Measurements from ENCODE around the gene PARG.
"Not testable (repeated sequence)": the region's sequence is repeated elsewhere in the genome, so short reads cannot be mapped to it uniquely, and the experiment has no call there.

The PARG gene

DNA sequence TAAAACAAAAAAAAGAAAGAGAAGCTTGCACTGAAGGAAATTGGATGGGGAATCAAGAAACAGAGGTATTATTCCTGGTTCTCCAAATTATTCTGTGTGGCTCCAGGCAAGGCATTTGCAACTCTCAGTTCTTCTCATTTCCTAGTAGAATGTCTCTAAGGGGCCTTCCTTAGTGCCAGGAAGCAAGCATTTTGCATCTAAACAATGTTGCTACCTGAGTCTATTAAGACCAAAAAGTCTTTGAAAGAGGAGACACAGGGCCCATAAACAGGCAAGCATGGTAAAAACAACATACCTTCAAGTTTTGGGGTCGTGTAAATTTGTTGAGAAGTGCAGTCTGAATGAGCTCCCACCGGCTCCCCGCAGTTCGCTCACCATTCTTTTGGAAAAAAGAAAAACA, 19.8 kb downstream of the PARG start:
- H2BK120ac ChIP-seq (ENCODE audit: insufficient read depth, low read length, poor library complexity); H3K79me2 ChIP-seq (ENCODE audit: control insufficient read depth, insufficient read depth, low read length, poor library complexity); H3K27ac ChIP-seq (ENCODE audit: low read depth, low read length); H3K4me1 ChIP-seq (ENCODE audit: control insufficient read depth in 1 of 2, insufficient read depth in 2 of 2, low read length in 2 of 2); H3K4ac ChIP-seq (ENCODE audit: low read depth, low read length); H4K91ac ChIP-seq (ENCODE audit: low read depth, low read length); DNase-seq; H3K9ac ChIP-seq (ENCODE audit: low read length); H2BK5ac ChIP-seq (ENCODE audit: low read depth, low read length, poor library complexity); H3K79me1 ChIP-seq (ENCODE audit: low read length); H3K36me3 ChIP-seq (ENCODE audit: control insufficient read depth in 1 of 2, insufficient read depth in 2 of 2, low read length in 2 of 2); H4K12ac ChIP-seq (ENCODE audit: low read depth, low read length); H4K8ac ChIP-seq (ENCODE audit: low read depth, low read length); H3K9me3 ChIP-seq (ENCODE audit: insufficient read depth, low read depth, low read length); H3K27me3 ChIP-seq (ENCODE audit: insufficient read depth, low read length); H2AFZ ChIP-seq (ENCODE audit: insufficient read depth, low read length, poor library complexity); H3K4me3 ChIP-seq (ENCODE audit: low read depth, low read length); H3K4me2 ChIP-seq (ENCODE audit: low read length); H2AK5ac ChIP-seq (ENCODE audit: low read length); H3K18ac ChIP-seq (ENCODE audit: low read length); H3K23ac ChIP-seq (ENCODE audit: low read length); H3K14ac ChIP-seq (ENCODE audit: low read length); H2BK12ac ChIP-seq (ENCODE audit: low read length): not testable (repeated sequence)
- no CpG with 5 or more reads among the region's 4 CpGs for WGBS (ENCODE audit: extremely low coverage, insufficient coverage, insufficient read length)

- H4K12ac ChIP-seq (ENCODE audit: low read depth, low read length); H3K79me2 ChIP-seq (ENCODE audit: control insufficient read depth, insufficient read depth, low read length, poor library complexity); H3K4ac ChIP-seq (ENCODE audit: low read depth, low read length); H4K8ac ChIP-seq (ENCODE audit: low read depth, low read length); H2AFZ ChIP-seq (ENCODE audit: insufficient read depth, low read length, poor library complexity); H2BK5ac ChIP-seq (ENCODE audit: low read depth, low read length, poor library complexity); H3K4me3 ChIP-seq (ENCODE audit: low read depth, low read length); H3K79me1 ChIP-seq (ENCODE audit: low read length); H3K23ac ChIP-seq (ENCODE audit: low read length); H3K27me3 ChIP-seq (ENCODE audit: insufficient read depth, low read length); H3K27ac ChIP-seq (ENCODE audit: low read depth, low read length); H2BK12ac ChIP-seq (ENCODE audit: low read length); H3K36me3 ChIP-seq (ENCODE audit: control insufficient read depth in 1 of 2, insufficient read depth in 2 of 2, low read length in 2 of 2); H3K9me3 ChIP-seq (ENCODE audit: insufficient read depth, low read depth, low read length); H3K9ac ChIP-seq (ENCODE audit: low read length); H2BK120ac ChIP-seq (ENCODE audit: insufficient read depth, low read length, poor library complexity); DNase-seq; H3K14ac ChIP-seq (ENCODE audit: low read length); H3K18ac ChIP-seq (ENCODE audit: low read length); H3K4me2 ChIP-seq (ENCODE audit: low read length); H3K4me1 ChIP-seq (ENCODE audit: control insufficient read depth in 1 of 2, insufficient read depth in 2 of 2, low read length in 2 of 2); H4K91ac ChIP-seq (ENCODE audit: low read depth, low read length); H2AK5ac ChIP-seq (ENCODE audit: low read length): not testable (repeated sequence)
Observed at GRCh38 chr10:49917927-49918326, 23.9 kb downstream of the PARG start.

GRCh38 chr10:49916451-49916850, 25.4 kb downstream of the PARG start:
- not testable (repeated sequence) for H3K27ac ChIP-seq (ENCODE audit: low read depth, low read length)

DNA sequence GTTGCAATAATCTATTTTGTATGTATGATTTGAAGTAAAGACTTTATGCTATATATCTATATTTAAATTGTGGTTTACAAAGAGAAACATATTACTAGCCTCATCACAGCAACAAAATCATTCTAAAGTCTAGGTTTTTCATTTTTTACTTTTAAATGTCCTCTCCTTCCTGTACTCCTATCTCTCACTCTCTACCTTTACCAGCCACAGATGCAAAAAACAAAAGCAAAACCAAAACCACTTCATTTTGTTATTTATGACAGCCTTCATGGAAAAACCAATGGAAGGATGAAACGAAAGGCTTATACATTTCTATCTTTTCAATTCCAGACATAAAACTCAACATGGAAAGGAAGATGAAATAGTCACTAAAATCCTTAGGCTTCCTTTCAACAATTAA, 31.5 kb downstream of the PARG start:
- H3K27ac ChIP-seq (ENCODE audit: low read depth, low read length); H3K79me1 ChIP-seq (ENCODE audit: low read length); H3K23ac ChIP-seq (ENCODE audit: low read length); H3K4me3 ChIP-seq (ENCODE audit: low read depth, low read length); H2BK120ac ChIP-seq (ENCODE audit: insufficient read depth, low read length, poor library complexity); H3K9me3 ChIP-seq (ENCODE audit: insufficient read depth, low read depth, low read length); H2AFZ ChIP-seq (ENCODE audit: insufficient read depth, low read length, poor library complexity); H3K79me2 ChIP-seq (ENCODE audit: control insufficient read depth, insufficient read depth, low read length, poor library complexity); H3K4me2 ChIP-seq (ENCODE audit: low read length); DNase-seq; H4K91ac ChIP-seq (ENCODE audit: low read depth, low read length); H3K27me3 ChIP-seq (ENCODE audit: insufficient read depth, low read length); H3K18ac ChIP-seq (ENCODE audit: low read length); H3K4ac ChIP-seq (ENCODE audit: low read depth, low read length); H4K8ac ChIP-seq (ENCODE audit: low read depth, low read length); H3K36me3 ChIP-seq (ENCODE audit: control insufficient read depth in 1 of 2, insufficient read depth in 2 of 2, low read length in 2 of 2); H4K12ac ChIP-seq (ENCODE audit: low read depth, low read length); H2BK5ac ChIP-seq (ENCODE audit: low read depth, low read length, poor library complexity); H2AK5ac ChIP-seq (ENCODE audit: low read length); H2BK12ac ChIP-seq (ENCODE audit: low read length); H3K9ac ChIP-seq (ENCODE audit: low read length); H3K4me1 ChIP-seq (ENCODE audit: control insufficient read depth in 1 of 2, insufficient read depth in 2 of 2, low read length in 2 of 2); H3K14ac ChIP-seq (ENCODE audit: low read length): not testable (repeated sequence)
- WGBS (ENCODE audit: extremely low coverage, insufficient coverage, insufficient read length) = no CpG with 5 or more reads among the region's 1 CpG

More at GRCh38 chr10:49916451-49916850, 25.4 kb downstream of the PARG start:
- H4K8ac ChIP-seq (ENCODE audit: low read depth, low read length); H3K27me3 ChIP-seq (ENCODE audit: insufficient read depth, low read length); H3K4ac ChIP-seq (ENCODE audit: low read depth, low read length); H3K14ac ChIP-seq (ENCODE audit: low read length); DNase-seq; H3K4me3 ChIP-seq (ENCODE audit: low read depth, low read length); H2BK5ac ChIP-seq (ENCODE audit: low read depth, low read length, poor library complexity); H2AK5ac ChIP-seq (ENCODE audit: low read length); H3K36me3 ChIP-seq (ENCODE audit: control insufficient read depth in 1 of 2, insufficient read depth in 2 of 2, low read length in 2 of 2); H3K79me2 ChIP-seq (ENCODE audit: control insufficient read depth, insufficient read depth, low read length, poor library complexity); H3K79me1 ChIP-seq (ENCODE audit: low read length); H3K18ac ChIP-seq (ENCODE audit: low read length); H3K9ac ChIP-seq (ENCODE audit: low read length); H3K4me2 ChIP-seq (ENCODE audit: low read length); H4K12ac ChIP-seq (ENCODE audit: low read depth, low read length); H2AFZ ChIP-seq (ENCODE audit: insufficient read depth, low read length, poor library complexity); H3K23ac ChIP-seq (ENCODE audit: low read length); H3K9me3 ChIP-seq (ENCODE audit: insufficient read depth, low read depth, low read length); H2BK120ac ChIP-seq (ENCODE audit: insufficient read depth, low read length, poor library complexity); H3K4me1 ChIP-seq (ENCODE audit: control insufficient read depth in 1 of 2, insufficient read depth in 2 of 2, low read length in 2 of 2); H4K91ac ChIP-seq (ENCODE audit: low read depth, low read length); H2BK12ac ChIP-seq (ENCODE audit: low read length): not testable (repeated sequence)

Data from trophoblast cell (in vitro differentiated cells and primary cell).